ENCODE data around the gene CLDN34.

Gene CLDN34

DNA sequence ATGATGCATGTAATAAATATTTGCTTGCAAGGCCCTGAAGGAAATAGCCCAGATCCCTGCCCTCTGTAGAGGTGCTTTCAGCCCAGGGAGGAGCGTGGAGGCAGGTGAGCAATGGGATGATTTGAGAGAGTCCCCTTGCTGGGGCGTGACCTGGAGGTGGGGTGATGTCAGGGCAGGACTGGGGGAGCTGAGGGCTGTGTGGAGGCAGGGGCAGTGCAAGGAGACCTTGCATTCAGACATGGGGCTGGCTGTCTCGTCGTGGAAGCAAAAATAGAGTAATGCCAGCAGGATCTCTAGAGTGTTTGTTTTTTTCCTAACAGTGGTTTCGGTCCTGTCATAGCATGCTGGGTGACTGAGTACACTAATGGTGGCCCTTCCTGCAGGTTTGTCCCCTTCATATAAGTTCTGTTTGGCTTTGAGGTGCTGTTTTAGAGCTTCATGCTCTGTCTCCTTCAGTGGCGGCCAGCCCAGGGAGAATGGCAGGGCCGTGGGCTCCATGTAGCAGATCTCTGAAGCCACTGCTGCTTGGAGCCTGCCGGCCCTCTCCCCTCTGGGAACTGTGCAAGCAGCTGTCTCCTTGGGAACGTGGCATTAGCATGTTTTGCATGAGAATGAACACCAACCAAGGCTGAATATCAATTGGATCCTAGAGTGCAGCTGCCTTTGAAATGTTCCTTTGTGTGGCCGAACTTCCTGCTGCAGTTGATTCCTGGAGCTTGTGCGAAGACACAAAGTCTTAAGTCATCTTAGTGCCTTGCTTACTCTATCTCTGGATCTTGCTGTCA is 39.3 kb upstream of the CLDN34 start:
- Mint-ChIP-seq H3K36me3 (ENCODE audit: low read depth) (peaks cover 9% of the 10 kb centered on the region), H3K4me1 (peaks cover 15% of the 10 kb centered on the region), H3K27me3 (ENCODE audit: low read depth) (no peaks in the 10 kb centered on the region), H3K4me3 (peak overlapping the region in 1 of 3 experiments; percentile 49), H3K27ac (peak overlapping the region; percentile 39 to 71 (median 58)), H3K9me3 (peaks cover 8% of the 10 kb centered on the region)
- TF ChIP-seq, protein P1, sequence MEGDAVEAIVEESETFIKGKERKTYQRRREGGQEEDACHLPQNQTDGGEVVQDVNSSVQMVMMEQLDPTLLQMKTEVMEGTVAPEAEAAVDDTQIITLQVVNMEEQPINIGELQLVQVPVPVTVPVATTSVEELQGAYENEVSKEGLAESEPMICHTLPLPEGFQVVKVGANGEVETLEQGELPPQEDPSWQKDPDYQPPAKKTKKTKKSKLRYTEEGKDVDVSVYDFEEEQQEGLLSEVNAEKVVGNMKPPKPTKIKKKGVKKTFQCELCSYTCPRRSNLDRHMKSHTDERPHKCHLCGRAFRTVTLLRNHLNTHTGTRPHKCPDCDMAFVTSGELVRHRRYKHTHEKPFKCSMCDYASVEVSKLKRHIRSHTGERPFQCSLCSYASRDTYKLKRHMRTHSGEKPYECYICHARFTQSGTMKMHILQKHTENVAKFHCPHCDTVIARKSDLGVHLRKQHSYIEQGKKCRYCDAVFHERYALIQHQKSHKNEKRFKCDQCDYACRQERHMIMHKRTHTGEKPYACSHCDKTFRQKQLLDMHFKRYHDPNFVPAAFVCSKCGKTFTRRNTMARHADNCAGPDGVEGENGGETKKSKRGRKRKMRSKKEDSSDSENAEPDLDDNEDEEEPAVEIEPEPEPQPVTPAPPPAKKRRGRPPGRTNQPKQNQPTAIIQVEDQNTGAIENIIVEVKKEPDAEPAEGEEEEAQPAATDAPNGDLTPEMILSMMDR (IDR thresholded peaks at IDR 0.05; ENCODE audit: unreplicated experiment in 3 of 3): no peak

DNA sequence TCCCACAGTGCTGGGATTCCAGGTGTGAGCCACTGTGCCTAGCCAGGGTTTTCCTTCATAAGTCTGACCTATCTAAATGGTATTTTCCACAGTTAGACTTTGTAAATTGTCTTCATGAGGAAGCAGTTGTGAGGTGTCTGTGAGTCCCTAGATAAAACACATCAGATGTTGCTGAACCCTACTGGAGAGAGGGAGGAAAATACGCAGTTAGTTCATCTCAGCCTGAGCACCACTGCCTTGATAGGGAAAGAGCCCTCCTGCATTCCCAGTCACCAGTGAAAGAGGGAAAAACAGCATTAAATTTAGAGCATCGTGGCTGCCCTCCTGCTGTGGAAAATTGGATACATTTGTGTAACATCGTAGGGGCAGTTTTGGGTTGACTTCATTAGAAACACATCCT is 31.7 kb upstream of the CLDN34 start:
- Mint-ChIP-seq H3K27me3 (ENCODE audit: low read depth) (no peaks in the 10 kb centered on the region), H3K27ac (no peak overlapping the region), H3K4me3 (no peak overlapping the region), H3K9me3 (peaks cover 6% of the 10 kb centered on the region), H3K4me1 (no peaks in the 10 kb centered on the region), H3K36me3 (ENCODE audit: low read depth) (peaks cover 22% of the 10 kb centered on the region)
- TF ChIP-seq, protein P1 (IDR thresholded peaks at IDR 0.05; ENCODE audit: unreplicated experiment in 3 of 3): no peak

DNA sequence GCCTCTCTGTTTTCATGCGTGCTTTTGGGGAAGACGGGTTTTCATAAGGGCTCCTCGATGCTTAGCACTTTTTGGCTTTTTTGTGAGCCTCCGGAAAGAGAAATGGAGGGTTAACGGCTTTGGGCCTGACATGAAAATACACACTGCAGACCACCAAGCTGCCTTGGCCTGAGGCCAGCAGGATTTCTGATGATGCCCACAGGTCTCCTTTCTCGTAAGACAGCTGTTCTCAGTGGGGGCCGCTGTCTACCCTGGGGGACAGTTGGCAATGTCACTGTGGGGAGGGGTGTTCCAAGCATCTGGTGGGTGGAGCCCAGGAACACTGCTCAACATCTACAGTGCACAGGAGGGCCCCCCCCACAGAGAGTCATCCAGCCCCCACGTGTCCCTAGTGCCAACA is 29.4 kb upstream of the CLDN34 start:
- no peaks in the 10 kb centered on the region for H3K4me1 Mint-ChIP-seq
- no peak overlapping the region for H3K27ac Mint-ChIP-seq

DNA sequence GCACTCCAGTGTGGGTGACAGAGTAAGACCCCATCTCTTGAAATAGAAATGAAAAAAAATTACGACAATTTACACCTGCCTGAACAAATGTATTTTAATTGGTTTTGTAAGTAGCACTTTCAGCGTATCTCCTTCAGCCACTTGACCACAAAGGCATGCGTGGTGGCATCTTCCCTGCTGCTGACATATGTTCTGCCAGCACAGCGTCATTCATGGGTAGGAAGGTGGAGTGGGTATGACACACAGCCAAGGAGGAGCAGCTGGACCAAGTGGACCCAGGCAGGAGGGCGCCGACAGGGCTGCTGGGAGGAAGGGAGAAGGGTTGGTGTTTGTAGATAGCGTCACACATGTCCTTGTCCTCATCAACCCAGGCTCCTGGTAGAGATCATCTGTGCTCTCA is 28.6 kb upstream of the CLDN34 start:
- Mint-ChIP-seq H3K27me3 (ENCODE audit: low read depth) (no peaks in the 10 kb centered on the region), H3K27ac (no peak overlapping the region), H3K9me3 (peaks cover 5% of the 10 kb centered on the region), H3K4me3 (no peak overlapping the region), H3K36me3 (ENCODE audit: low read depth) (peaks cover 33% of the 10 kb centered on the region), H3K4me1 (no peaks in the 10 kb centered on the region)
- TF ChIP-seq, protein P1 (IDR thresholded peaks at IDR 0.05; ENCODE audit: unreplicated experiment in 3 of 3): no peak

More for the DNA sequence above, 29.4 kb upstream of the CLDN34 start:
- TF ChIP-seq, protein P1 (IDR thresholded peaks at IDR 0.05; ENCODE audit: unreplicated experiment in 3 of 3): no peak
- Mint-ChIP-seq H3K36me3 (ENCODE audit: low read depth) (peaks cover 34% of the 10 kb centered on the region), H3K27me3 (ENCODE audit: low read depth) (no peaks in the 10 kb centered on the region), H3K4me3 (no peak overlapping the region), H3K9me3 (peaks cover 2% of the 10 kb centered on the region)

DNA sequence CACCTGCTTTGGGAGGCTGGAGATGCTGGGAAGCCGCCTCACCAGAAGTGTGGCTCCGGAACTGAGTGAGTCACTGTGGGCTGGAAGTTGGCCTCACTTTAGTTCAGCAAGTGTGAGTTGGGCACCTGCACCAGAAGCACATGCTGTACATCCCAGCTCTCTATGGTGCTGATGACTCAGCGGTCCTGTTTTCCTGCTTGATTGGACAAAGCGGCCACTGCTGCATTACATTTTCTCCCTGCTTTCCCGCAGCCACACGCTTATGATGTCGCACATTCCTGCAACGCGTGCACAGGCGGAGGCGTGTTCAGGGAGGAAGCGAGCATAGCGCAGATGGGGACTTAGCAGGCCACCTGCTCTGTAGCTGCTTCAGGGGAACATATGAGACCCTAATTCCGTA is 26.7 kb upstream of the CLDN34 start:
- H3K4me1 Mint-ChIP-seq: no peaks in the 10 kb centered on the region
- peaks cover 41% of the 10 kb centered on the region for H3K36me3 Mint-ChIP-seq (ENCODE audit: low read depth)
- H3K9me3 Mint-ChIP-seq: peaks cover 3% of the 10 kb centered on the region
- H3K27me3 Mint-ChIP-seq (ENCODE audit: low read depth): no peaks in the 10 kb centered on the region
- TF ChIP-seq, protein P1 (IDR thresholded peaks at IDR 0.05; ENCODE audit: unreplicated experiment in 3 of 3): no peak
- H3K27ac Mint-ChIP-seq: no peak overlapping the region
- H3K4me3 Mint-ChIP-seq: no peak overlapping the region

DNA sequence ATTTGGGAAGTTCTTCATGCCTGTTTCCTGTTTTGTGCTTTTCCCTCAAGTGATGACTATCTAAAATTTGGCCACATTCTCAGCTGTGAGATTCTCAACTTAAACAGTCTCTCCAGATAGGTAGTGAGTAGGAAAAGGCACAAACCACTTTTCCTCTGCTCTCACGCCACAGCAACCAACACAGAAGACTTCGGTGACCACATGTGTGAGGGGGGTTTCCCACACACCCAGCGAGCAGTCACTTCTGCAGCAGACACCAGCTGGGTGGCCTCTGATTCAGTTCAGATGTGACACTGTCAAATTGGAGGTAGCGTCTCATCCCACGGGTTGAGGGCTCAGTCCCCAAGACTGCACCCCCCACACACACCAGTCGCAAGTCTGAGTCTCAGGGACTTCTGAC is 25.1 kb upstream of the CLDN34 start:
- peaks cover 48% of the 10 kb centered on the region for H3K36me3 Mint-ChIP-seq (ENCODE audit: low read depth)
- H3K4me3 Mint-ChIP-seq: no peak overlapping the region
- no peak overlapping the region for H3K27ac Mint-ChIP-seq
- TF ChIP-seq, protein P1 (IDR thresholded peaks at IDR 0.05; ENCODE audit: unreplicated experiment in 3 of 3): no peak
- H3K9me3 Mint-ChIP-seq: peaks cover 3% of the 10 kb centered on the region
- peaks cover under 1% of the 10 kb centered on the region for H3K4me1 Mint-ChIP-seq
- no peaks in the 10 kb centered on the region for H3K27me3 Mint-ChIP-seq (ENCODE audit: low read depth)
